CD4-positive, alpha-beta T cell (primary cell): ENCODE data around the gene RBM45. TPM values are rescaled to one million over a fixed set of nuclear protein-coding genes. Genes with fewer than 3 reads are reported as not detected.

Experiments used
- ATAC-seq: fragments of 200-7000 bp; cut with Tn5 transposase; one replicate; pipeline ENCODE4 v1.10.0; 2022; ENCODE audit warnings: mild to moderate bottlenecking; ENCODE audit not compliant: poor library complexity
- CTCF ChIA-PET: fragments of 350-600 bp; sonication (Branson Sonifier 250); formaldehyde crosslinking; loops from one replicate; lab custom pipeline; 2021; ENCODE audit warnings: antibody characterized with exemption, inconsistent platforms; lab: Charles Lee
- POLR2A ChIA-PET: fragments of 350-600 bp; sonication (Branson Sonifier 250); formaldehyde crosslinking; loops from one replicate; lab custom pipeline; 2021; ENCODE audit warnings: antibody characterized with exemption, inconsistent platforms; lab: Charles Lee
- DNase-seq, 14 experiments: peaks; one replicate each; pipeline ENCODE4 v3.0.0-alpha.2; 2013 to 2020; ENCODE audit warnings: mixed read lengths in 2 of 14
- H3K27ac ChIP-seq, 2 donors: one replicate each; pipeline versions ENCODE4 v1.5.1 to v1.7.0; 2013; ENCODE audit warnings: low read length in 2 of 2, low read depth in 1 of 2, mild to moderate bottlenecking in 1 of 2
- H3K27me3 ChIP-seq, 2 experiments: 1 replicate in 1 of 2; 2 replicates in 1 of 2; pipeline versions ENCODE4 v1.6.1 to v1.7.0; 2013; ENCODE audit warnings: low read length in 2 of 2, control low read depth in 1 of 2, mild to moderate bottlenecking in 1 of 2, moderate library complexity in 1 of 2; ENCODE audit not compliant: insufficient read depth in 2 of 2, control insufficient read depth in 1 of 2
- H3K36me3 ChIP-seq: one replicate; pipeline ENCODE4 v1.6.1; 2013; ENCODE audit warnings: low read length, control low read depth; ENCODE audit not compliant: insufficient read depth
- H3K4me1 ChIP-seq: one replicate; pipeline ENCODE4 v1.6.1; 2013; ENCODE audit warnings: low read length, control low read depth; ENCODE audit not compliant: insufficient read depth
- H3K4me3 ChIP-seq: one replicate; pipeline ENCODE4 v1.5.1; 2013; ENCODE audit warnings: mild to moderate bottlenecking, low read length, moderate library complexity
- H3K9me3 ChIP-seq, 2 experiments: 1 replicate in 1 of 2; 2 replicates in 1 of 2; pipeline versions ENCODE4 v1.6.1 to v1.7.0; 2013; ENCODE audit warnings: low read length in 2 of 2, mild to moderate bottlenecking in 2 of 2, control low read depth in 1 of 2, moderate library complexity in 1 of 2; ENCODE audit not compliant: control insufficient read depth in 1 of 2, insufficient read depth in 1 of 2
- H3K27ac Mint-ChIP-seq: one replicate; pipeline ENCODE4 v1.8.0; 2020; ENCODE audit warnings: mixed read lengths
- H3K27me3 Mint-ChIP-seq: one replicate; pipeline ENCODE4 v1.8.0; 2021; ENCODE audit warnings: mixed read lengths
- H3K36me3 Mint-ChIP-seq: one replicate; pipeline ENCODE4 v1.8.0; 2021; ENCODE audit warnings: low read depth, mixed read lengths
- H3K4me1 Mint-ChIP-seq: one replicate; pipeline ENCODE4 v1.8.0; 2021; ENCODE audit warnings: low read depth, mixed read lengths
- H3K4me3 Mint-ChIP-seq: one replicate; pipeline ENCODE4 v1.8.0; 2020; ENCODE audit warnings: mild to moderate bottlenecking, mixed read lengths
- H3K9me3 Mint-ChIP-seq: one replicate; pipeline ENCODE4 v1.8.0; 2020; ENCODE audit warnings: mixed read lengths
- CTCF ChIP-seq: fragments of 200-600 bp; IDR thresholded peaks from one replicate; pipeline ENCODE4 v1.8.0; 2022; ENCODE audit warnings: antibody characterized with exemption, mild to moderate bottlenecking
- intact Hi-C, 2 experiments: fragments of 100-400 bp; cut with DNase I in 1 of 2; cut with micrococcal nuclease in 1 of 2; formaldehyde crosslinking; loops; one replicate each; pipeline versions ENCODE4 v1.15.1 to v1.9.0; 2023 to 2025; cut with DNase I, micrococcal nuclease
- total RNA-seq, 174 experiments: library from RNA in 2 of 174; stranded (reverse) in 2 of 174; gene quantifications; one replicate each; pipeline ENCODE4 v1.2.3 and lab custom pipeline; 2021 to 2026

Gene RBM45
- total RNA-seq, 2 experiments from 2014 or later: 6.9 to 9.5 TPM

DNA sequence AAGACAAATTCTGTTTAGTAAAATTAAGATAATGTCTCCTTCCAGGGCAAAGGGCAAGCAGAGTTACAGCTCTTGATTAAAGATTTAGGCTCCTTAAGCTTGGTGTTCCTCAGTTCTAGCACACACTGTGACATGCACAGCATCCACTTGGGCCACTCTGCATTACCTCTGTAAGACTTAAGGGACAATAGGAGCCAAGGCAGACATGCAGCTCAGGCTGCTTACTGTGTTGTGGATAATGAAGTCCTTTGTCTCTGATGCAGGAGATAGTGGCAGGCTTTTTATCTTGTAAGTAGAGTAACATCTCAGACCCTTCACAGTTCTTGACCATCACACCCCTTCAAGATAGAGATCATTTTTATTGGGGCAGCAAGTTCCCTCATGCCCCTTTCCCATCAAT is 31.2 kb downstream of the RBM45 start:
- Mint-ChIP-seq H3K4me3 (no peak overlapping the region), H3K27ac (no peak overlapping the region), H3K4me1 (no peaks in the 10 kb centered on the region), H3K27me3 (peaks cover 25% of the 10 kb centered on the region), H3K36me3 (no peaks in the 10 kb centered on the region), H3K9me3 (no peaks in the 10 kb centered on the region)
- no peaks in the 10 kb centered on the region for H3K36me3 ChIP-seq
- ChIA-PET CTCF (no interaction called here), POLR2A (interaction anchor here (0.6 kb wide), 1 partner anchor 9 kb away, joined by 3 read pairs; no protein-coding TSS in a partner anchor)
- H3K9me3 ChIP-seq: no peaks in the 10 kb centered on the region
- H3K4me3 ChIP-seq: no peak overlapping the region
- DNase-seq (no peak), ATAC-seq (no peak)
- no peak for TF ChIP-seq CTCF
- no peaks in the 10 kb centered on the region for H3K4me1 ChIP-seq
- H3K27me3 ChIP-seq: peaks cover 5 to 10% of the 10 kb centered on the region in 2 experiments
- no peak overlapping the region for H3K27ac ChIP-seq
- intact Hi-C loops: no loop called here

GRCh38 chr2:178152033-178152432 is 39.8 kb downstream of the RBM45 start:
- ATAC-seq (no peak), DNase-seq (no peak)
- TF ChIP-seq CTCF: no peak
- Mint-ChIP-seq H3K9me3 (no peaks in the 10 kb centered on the region), H3K4me3 (no peak overlapping the region), H3K27me3 (peaks cover 44% of the 10 kb centered on the region), H3K36me3 (no peaks in the 10 kb centered on the region), H3K27ac (no peak overlapping the region), H3K4me1 (no peaks in the 10 kb centered on the region)
- H3K36me3 ChIP-seq: no peaks in the 10 kb centered on the region
- no peaks in the 10 kb centered on the region for H3K4me1 ChIP-seq
- ChIA-PET POLR2A (interaction anchor here (0.7 kb wide), 1 partner anchor 9 kb away, joined by 3 read pairs; no protein-coding TSS in a partner anchor), CTCF (no interaction called here)
- H3K9me3 ChIP-seq: peaks cover 0 to 3% of the 10 kb centered on the region in 2 experiments
- H3K27me3 ChIP-seq: peaks cover 8 to 16% of the 10 kb centered on the region in 2 experiments
- H3K4me3 ChIP-seq: no peak overlapping the region
- intact Hi-C loops: no loop called here
- no peak overlapping the region for H3K27ac ChIP-seq

GRCh38 chr2:178152542-178152941 is 40.3 kb downstream of the RBM45 start:
- CTCF ChIA-PET: no interaction called here
- Histone ChIP-seq H3K27me3 (peaks cover 4 to 13% of the 10 kb centered on the region in 2 experiments), H3K36me3 (no peaks in the 10 kb centered on the region), H3K27ac (no peak overlapping the region), H3K4me3 (no peak overlapping the region), H3K4me1 (no peaks in the 10 kb centered on the region), H3K9me3 (peaks cover 0 to 3% of the 10 kb centered on the region in 2 experiments)
- Mint-ChIP-seq H3K9me3 (no peaks in the 10 kb centered on the region), H3K27ac (no peak overlapping the region), H3K4me3 (no peak overlapping the region), H3K36me3 (no peaks in the 10 kb centered on the region), H3K4me1 (no peaks in the 10 kb centered on the region), H3K27me3 (peaks cover 44% of the 10 kb centered on the region)
- POLR2A ChIA-PET: interaction anchor here (0.7 kb wide), 1 partner anchor 9 kb away, joined by 3 read pairs; no protein-coding TSS in a partner anchor
- DNase-seq: no peak
- no peak for TF ChIP-seq CTCF
- intact Hi-C loops: no loop called here
- ATAC-seq: no peak
